Stimulated activated CD4-positive, alpha-beta T cell treated with anti-CD3 and anti-CD28 coated beads, TNF-alpha, amount 100 ng/mL, for 24 hours (primary cell): Measurements from ENCODE around the gene BPIFB3.
"Not testable (repeated sequence)": the region's sequence is repeated elsewhere in the genome, so short reads cannot be mapped to it uniquely, and the experiment has no call there.

ENCODE experiments used
- DNase-seq, 3 experiments: peaks; one replicate each; pipeline ENCODE4 v3.0.0-alpha.2; 2020; ENCODE audit warnings: low read depth in 3 of 3

The BPIFB3 gene

GRCh38 chr20:33119725-33120720, 66.3 kb downstream of the BPIFB3 start:
- DNase-seq, result no peak

- no peak for DNase-seq
Measured at GRCh38 chr20:33120934-33121333, 67.2 kb downstream of the BPIFB3 start.

GRCh38 chr20:33122297-33122696, 68.6 kb downstream of the BPIFB3 start:
- DNase-seq, result not testable (repeated sequence)
